GM12891 (cell line): ENCODE measurements around the gene CAMKMT.

Experiments
- PAX5 ChIP-seq: IDR thresholded peaks from 2 replicates; pipeline ENCODE4 v1.6.1; 2011; ENCODE audit warnings: low read length, moderate library complexity, mild to moderate bottlenecking; ENCODE audit not compliant: insufficient read depth, severe bottlenecking
- POLR2A ChIP-seq: IDR thresholded peaks from 2 replicates; pipeline ENCODE4 v1.6.1; 2011; ENCODE audit warnings: low read depth, low read length, control low read depth
- POLR2AphosphoS5 ChIP-seq: IDR thresholded peaks from 2 replicates; pipeline ENCODE4 v1.6.1; 2011; ENCODE audit warnings: low read depth, low read length, control low read depth
- POU2F2 ChIP-seq: IDR thresholded peaks from 2 replicates; pipeline ENCODE4 v1.6.1; 2011; ENCODE audit warnings: low read depth, mild to moderate bottlenecking, control low read depth, low read length, moderate library complexity
- TAF1 ChIP-seq: IDR thresholded peaks from 2 replicates; pipeline ENCODE4 v1.6.1; 2011; ENCODE audit warnings: low read depth, low read length, control low read depth

DNA sequence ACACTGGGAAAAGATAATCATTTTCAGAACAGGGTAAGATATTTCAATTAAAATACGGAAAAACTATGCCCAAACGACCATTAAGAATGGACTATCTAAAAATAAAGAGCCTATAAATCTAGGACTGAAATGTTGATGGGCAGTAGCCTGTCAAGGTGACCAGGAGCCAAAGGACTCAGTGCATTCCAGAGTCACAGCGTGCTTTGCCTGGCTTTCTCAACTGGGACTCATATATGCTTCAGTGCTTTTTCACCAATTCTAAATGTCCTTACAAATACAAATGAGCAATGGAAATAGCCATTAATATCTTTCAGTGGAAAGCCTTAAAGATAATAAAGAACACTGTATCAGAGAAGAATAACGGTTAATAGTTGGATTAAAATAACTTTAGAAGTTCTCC lies 35.9 kb upstream of the CAMKMT start:
- no peak for TF ChIP-seq POU2F2
- no peak for TF ChIP-seq POLR2A
- TF ChIP-seq POLR2AphosphoS5: no peak
- TF ChIP-seq PAX5: no peak
- no peak for TF ChIP-seq TAF1
